SK-N-SH (cell line): ENCODE measurements around the gene REXO5.

Experiments used
- EP300 ChIP-seq, 2 experiments: IDR thresholded peaks; 2 replicates each; pipeline versions ENCODE4 v1.4.0 to v1.6.1; 2012; ENCODE audit warnings: borderline replicate concordance in 1 of 2, low read depth in 1 of 2, low read length in 1 of 2
- FOXJ3 ChIP-seq: sonication (generic); formaldehyde crosslinking; IDR thresholded peaks from 2 replicates; pipeline ENCODE4 v1.5.1; 2020; ENCODE audit warnings: mild to moderate bottlenecking, missing genetic modification reagents
- POLR2AphosphoS5 ChIP-seq: IDR thresholded peaks from 2 replicates; pipeline ENCODE4 v1.6.1; 2012; ENCODE audit warnings: low read depth, low read length
- RAD21 ChIP-seq: IDR thresholded peaks from 2 replicates; pipeline ENCODE4 v1.6.1; 2012; ENCODE audit warnings: mild to moderate bottlenecking, low read length
- TF ChIP-seq, protein P1 (sequence below): fragments of 200-600 bp; sonication (generic); IDR thresholded peaks from 2 replicates; pipeline ENCODE4 v1.6.1; 2017; ENCODE audit warnings: antibody characterized with exemption, mild to moderate bottlenecking, moderate library complexity

DNA sequence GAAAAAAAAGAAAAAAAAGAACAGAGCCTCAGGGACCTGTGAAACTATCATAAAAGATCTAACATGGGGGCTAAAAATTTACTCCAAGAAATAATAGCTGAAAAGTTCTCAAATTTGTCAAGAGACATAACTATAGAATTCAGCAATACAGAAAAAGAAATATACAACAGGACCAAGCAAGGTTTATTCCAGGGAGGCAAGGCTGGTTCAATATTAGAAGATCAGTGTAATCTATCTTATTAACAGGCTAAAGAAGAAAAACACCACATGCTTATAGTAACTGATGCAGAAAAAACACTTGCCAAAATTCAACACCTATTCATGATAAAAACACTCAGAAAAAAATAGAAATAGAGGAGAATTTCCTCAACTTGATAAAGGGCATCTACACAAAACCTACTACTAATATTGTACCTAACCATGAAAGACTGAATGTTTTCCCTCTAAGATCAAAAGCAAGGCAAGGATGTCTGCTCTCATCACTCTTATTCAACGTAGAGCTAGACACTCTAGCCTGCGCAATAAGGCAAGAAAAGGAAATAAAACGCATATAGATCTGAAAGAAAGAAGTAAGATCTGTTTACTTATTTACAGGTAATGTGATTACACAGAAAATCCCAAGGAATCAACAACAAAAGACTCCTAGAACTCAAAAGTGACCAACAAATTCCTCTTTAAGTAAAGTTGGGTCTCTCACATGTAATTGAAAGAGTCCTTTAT is 43.8 kb upstream of the REXO5 start:
- TF ChIP-seq EP300 (IDR thresholded peaks at IDR 0.05; ENCODE audit: borderline replicate concordance in 1 of 2, low read depth in 1 of 2, low read length in 1 of 2) (no peak), FOXJ3 (no peak), RAD21 (no peak), POLR2AphosphoS5 (no peak)
- TF ChIP-seq, protein P1, sequence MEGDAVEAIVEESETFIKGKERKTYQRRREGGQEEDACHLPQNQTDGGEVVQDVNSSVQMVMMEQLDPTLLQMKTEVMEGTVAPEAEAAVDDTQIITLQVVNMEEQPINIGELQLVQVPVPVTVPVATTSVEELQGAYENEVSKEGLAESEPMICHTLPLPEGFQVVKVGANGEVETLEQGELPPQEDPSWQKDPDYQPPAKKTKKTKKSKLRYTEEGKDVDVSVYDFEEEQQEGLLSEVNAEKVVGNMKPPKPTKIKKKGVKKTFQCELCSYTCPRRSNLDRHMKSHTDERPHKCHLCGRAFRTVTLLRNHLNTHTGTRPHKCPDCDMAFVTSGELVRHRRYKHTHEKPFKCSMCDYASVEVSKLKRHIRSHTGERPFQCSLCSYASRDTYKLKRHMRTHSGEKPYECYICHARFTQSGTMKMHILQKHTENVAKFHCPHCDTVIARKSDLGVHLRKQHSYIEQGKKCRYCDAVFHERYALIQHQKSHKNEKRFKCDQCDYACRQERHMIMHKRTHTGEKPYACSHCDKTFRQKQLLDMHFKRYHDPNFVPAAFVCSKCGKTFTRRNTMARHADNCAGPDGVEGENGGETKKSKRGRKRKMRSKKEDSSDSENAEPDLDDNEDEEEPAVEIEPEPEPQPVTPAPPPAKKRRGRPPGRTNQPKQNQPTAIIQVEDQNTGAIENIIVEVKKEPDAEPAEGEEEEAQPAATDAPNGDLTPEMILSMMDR: no peak
